Uterus (tissue), 4 donors: ENCODE results near the gene AP2A1. TPM values are rescaled to one million over a fixed set of nuclear protein-coding genes. Genes with fewer than 3 reads are reported as not detected.

Experiments
- DNase-seq, 2 donors: peaks; one replicate each; pipeline ENCODE4 v3.0.0-alpha.2; 2019 to 2020
- H3K27ac ChIP-seq, 2 donors: fragments of 200-600 bp; sonication (generic); 1 replicate in 1 of 2; 2 replicates in 1 of 2; pipeline ENCODE4 v1.5.1; 2016 to 2018
- H3K27me3 ChIP-seq, 2 donors: fragments of 200-600 bp; sonication (generic); one replicate each; pipeline ENCODE4 v1.5.1; 2018 to 2019; ENCODE audit warnings: control low read depth in 1 of 2
- H3K36me3 ChIP-seq, 2 donors: fragments of 200-600 bp; sonication (generic); one replicate each; pipeline ENCODE4 v1.5.1; 2019; ENCODE audit warnings: control low read depth in 1 of 2
- H3K4me1 ChIP-seq, 2 donors: fragments of 200-600 bp; sonication (generic); one replicate each; pipeline ENCODE4 v1.5.1; 2018 to 2019; ENCODE audit warnings: control low read depth in 1 of 2
- H3K4me3 ChIP-seq, 2 donors: fragments of 200-600 bp; sonication (generic); 1 replicate in 1 of 2; 2 replicates in 1 of 2; pipeline ENCODE4 v1.5.1; 2018 to 2019; ENCODE audit warnings: mild to moderate bottlenecking in 1 of 2
- H3K9me3 ChIP-seq, 2 donors: fragments of 200-600 bp; sonication (generic); one replicate each; pipeline ENCODE4 v1.5.1; 2019; ENCODE audit warnings: control low read depth in 1 of 2
- POLR2A ChIP-seq, 2 donors: fragments of 450-650 bp; IDR thresholded peaks; one replicate each; pipeline ENCODE4 v1.6.1; 2016; ENCODE audit warnings: antibody characterized with exemption in 2 of 2, mild to moderate bottlenecking in 1 of 2, moderate library complexity in 1 of 2
- intact Hi-C: fragments of 100-400 bp; cut with DNase I; formaldehyde crosslinking; loops from one replicate; pipeline ENCODE4 v1.15.1; 2023; ENCODE audit warnings: low total_unique reads
- total RNA-seq, 4 donors: library from RNA; depleted of rRNA in 3 of 4; stranded (reverse); fragments of >200 nt in 3 of 4; gene quantifications; one replicate each; pipeline versions ENCODE4 v1.1.0 to v1.2.4, GENCODE V29; 2014 to 2023
- TF ChIP-seq, protein P1 (sequence below), 4 experiments: fragments of 200-600 bp in 2 of 4; fragments of 450-650 bp in 2 of 4; sonication (generic) in 2 of 4; IDR thresholded peaks; one replicate each; pipeline ENCODE4 v1.5.1; 2016 to 2019; ENCODE audit warnings: antibody characterized with exemption in 4 of 4, mild to moderate bottlenecking in 2 of 4, moderate library complexity in 1 of 4
- donor health status: DM: yes; HTN: yes; CAD: no.

The AP2A1 gene
- total RNA-seq, 4 donors from 2014 or later, result 47.1 to 114 (median 54.7) TPM

- no peak for DNase-seq
- H3K36me3 ChIP-seq, result no peaks in the 10 kb centered on the region
- H3K4me1 ChIP-seq, result no peaks in the 10 kb centered on the region
- intact Hi-C loops, result no loop called here
- H3K27ac ChIP-seq, result no peak overlapping the region
- H3K4me3 ChIP-seq, result no peak overlapping the region
- no peaks in the 10 kb centered on the region for H3K27me3 ChIP-seq
- TF ChIP-seq, protein P1, sequence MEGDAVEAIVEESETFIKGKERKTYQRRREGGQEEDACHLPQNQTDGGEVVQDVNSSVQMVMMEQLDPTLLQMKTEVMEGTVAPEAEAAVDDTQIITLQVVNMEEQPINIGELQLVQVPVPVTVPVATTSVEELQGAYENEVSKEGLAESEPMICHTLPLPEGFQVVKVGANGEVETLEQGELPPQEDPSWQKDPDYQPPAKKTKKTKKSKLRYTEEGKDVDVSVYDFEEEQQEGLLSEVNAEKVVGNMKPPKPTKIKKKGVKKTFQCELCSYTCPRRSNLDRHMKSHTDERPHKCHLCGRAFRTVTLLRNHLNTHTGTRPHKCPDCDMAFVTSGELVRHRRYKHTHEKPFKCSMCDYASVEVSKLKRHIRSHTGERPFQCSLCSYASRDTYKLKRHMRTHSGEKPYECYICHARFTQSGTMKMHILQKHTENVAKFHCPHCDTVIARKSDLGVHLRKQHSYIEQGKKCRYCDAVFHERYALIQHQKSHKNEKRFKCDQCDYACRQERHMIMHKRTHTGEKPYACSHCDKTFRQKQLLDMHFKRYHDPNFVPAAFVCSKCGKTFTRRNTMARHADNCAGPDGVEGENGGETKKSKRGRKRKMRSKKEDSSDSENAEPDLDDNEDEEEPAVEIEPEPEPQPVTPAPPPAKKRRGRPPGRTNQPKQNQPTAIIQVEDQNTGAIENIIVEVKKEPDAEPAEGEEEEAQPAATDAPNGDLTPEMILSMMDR (IDR thresholded peaks at IDR 0.05), result no peak
- no peak for TF ChIP-seq POLR2A (IDR thresholded peaks at IDR 0.05)
- no peaks in the 10 kb centered on the region for H3K9me3 ChIP-seq
Measured at GRCh38 chr19:49840321-49840720, 73.5 kb downstream of the AP2A1 start.

GRCh38 chr19:49840736-49841249 lies 74.0 kb downstream of the AP2A1 start:
- H3K4me3 ChIP-seq, result no peak overlapping the region
- no peak for TF ChIP-seq POLR2A (IDR thresholded peaks at IDR 0.05)
- no peak overlapping the region for H3K27ac ChIP-seq
- no peaks in the 10 kb centered on the region for H3K9me3 ChIP-seq
- no peak for DNase-seq
- intact Hi-C loops, result no loop called here
- H3K4me1 ChIP-seq, result no peaks in the 10 kb centered on the region
- no peaks in the 10 kb centered on the region for H3K36me3 ChIP-seq
- no peaks in the 10 kb centered on the region for H3K27me3 ChIP-seq

DNA sequence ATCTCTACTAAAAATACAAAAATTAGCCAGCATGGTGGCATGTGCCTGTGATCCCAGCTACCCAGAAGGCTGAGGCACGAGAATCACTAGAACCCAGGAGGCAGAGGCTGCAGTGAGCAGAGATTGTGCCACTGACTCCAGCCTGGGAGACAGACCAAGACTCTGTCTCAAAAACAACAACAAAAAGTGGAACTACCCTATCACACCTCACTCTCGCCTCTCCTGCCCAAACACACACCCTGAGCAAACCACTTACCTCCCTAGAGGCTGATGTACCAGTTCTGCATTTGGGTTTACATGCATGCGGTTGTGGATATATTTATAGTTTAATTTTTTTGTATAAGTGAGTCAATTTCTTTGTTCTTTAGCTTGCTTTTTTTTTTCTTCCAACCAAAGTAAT lies 76.5 kb downstream of the AP2A1 start:
- Histone ChIP-seq H3K27ac (no peak overlapping the region), H3K36me3 (no peaks in the 10 kb centered on the region), H3K4me1 (no peaks in the 10 kb centered on the region), H3K9me3 (no peaks in the 10 kb centered on the region), H3K4me3 (no peak overlapping the region), H3K27me3 (no peaks in the 10 kb centered on the region)
- no peak for TF ChIP-seq POLR2A (IDR thresholded peaks at IDR 0.05)
- TF ChIP-seq, protein P1 (IDR thresholded peaks at IDR 0.05), result no peak
- intact Hi-C loops, result no loop called here
- no peak for DNase-seq

DNA sequence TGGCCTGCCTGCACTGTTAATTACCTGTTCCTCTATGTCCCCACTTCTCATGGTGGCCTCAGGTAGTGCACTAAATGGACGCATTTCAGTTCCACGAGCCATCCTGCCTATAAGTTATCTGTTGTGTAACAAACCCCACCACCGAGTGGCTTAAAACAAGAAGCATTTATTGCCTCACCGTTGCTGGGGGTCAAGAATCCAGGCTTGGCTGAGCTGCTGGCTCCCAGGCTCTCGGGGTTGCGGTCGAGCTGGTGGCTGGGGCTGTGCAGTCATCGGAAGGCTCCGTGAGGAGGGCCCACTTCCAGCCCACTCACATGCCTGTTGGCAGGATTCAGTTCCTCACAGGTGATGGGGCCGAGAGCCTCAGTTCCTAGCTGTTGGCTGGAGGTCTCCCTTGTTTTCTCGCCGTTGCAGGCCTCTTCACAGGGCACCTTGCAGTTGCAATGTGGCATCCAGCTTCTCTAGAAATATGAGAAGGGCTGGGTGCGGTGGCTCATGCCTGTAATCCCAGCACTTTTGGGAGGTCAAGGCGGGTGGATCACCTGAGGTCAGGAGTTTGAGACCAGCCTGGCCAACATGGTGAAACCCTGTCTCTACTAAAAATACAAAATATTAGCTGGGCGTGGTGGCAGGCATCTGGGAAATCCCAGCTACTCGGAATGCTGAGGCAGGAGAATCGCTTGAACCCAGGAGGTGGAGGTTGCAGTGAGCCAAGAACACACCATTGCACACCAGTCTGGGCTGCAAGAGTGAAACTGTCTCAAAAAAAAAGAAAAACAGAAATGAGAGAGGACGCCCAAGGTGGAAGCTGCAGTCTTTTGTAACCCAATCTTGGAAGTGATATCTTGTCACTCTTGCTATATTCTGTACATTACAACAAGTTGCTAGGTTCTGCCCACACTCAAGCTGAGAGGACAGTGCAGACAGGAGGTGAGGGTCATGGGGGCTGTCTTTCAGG lies 77.6 kb downstream of the AP2A1 start:
- H3K4me3 ChIP-seq, result no peak overlapping the region

GRCh38 chr19:49845414-49845813 lies 78.6 kb downstream of the AP2A1 start:
- H3K27ac ChIP-seq, result no peak overlapping the region
- intact Hi-C loops, result no loop called here
- H3K36me3 ChIP-seq, result no peaks in the 10 kb centered on the region
- DNase-seq, result no peak
- TF ChIP-seq POLR2A (IDR thresholded peaks at IDR 0.05), result no peak
- TF ChIP-seq, protein P1 (IDR thresholded peaks at IDR 0.05), result no peak
- no peaks in the 10 kb centered on the region for H3K9me3 ChIP-seq
- H3K27me3 ChIP-seq, result no peaks in the 10 kb centered on the region
- H3K4me1 ChIP-seq, result no peaks in the 10 kb centered on the region
- no peak overlapping the region for H3K4me3 ChIP-seq

More for the DNA sequence above, 77.6 kb downstream of the AP2A1 start:
- Histone ChIP-seq H3K9me3 (no peaks in the 10 kb centered on the region), H3K27ac (no peak overlapping the region), H3K36me3 (no peaks in the 10 kb centered on the region), H3K27me3 (no peaks in the 10 kb centered on the region), H3K4me1 (no peaks in the 10 kb centered on the region)
- TF ChIP-seq POLR2A (IDR thresholded peaks at IDR 0.05), result no peak
- TF ChIP-seq, protein P1 (IDR thresholded peaks at IDR 0.05), result no peak
- DNase-seq, result no peak
- intact Hi-C loops, result no loop called here
